Skeletal muscle cell (primary cell): Measurements from ENCODE around the gene SPEM3.
A peak's percentile ranks its signal among the peaks of the same experiment; 100 is the strongest.

Source experiments
- DNase-seq: peaks from one replicate; pipeline ENCODE4 v3.0.0-alpha.2; 2010; ENCODE audit warnings: low read depth
- H3K4me3 ChIP-seq: 2 replicates; pipeline ENCODE4 v1.5.1; 2011; ENCODE audit warnings: low read depth, mild to moderate bottlenecking, control low read depth, low read length, moderate library complexity

SPEM3 gene

GRCh38 chr17:7417056-7417655 lies 11.5 kb upstream of the SPEM3 start:
- H3K4me3 ChIP-seq: no peak overlapping the region
- no peak for DNase-seq

- no peak overlapping the region for H3K4me3 ChIP-seq
Observed at GRCh38 chr17:7418472-7419152, 10.0 kb upstream of the SPEM3 start.

GRCh38 chr17:7419819-7420610 lies 8.6 kb upstream of the SPEM3 start, which contains the start of gene SPEM1:
Gene SPEM1 (plus strand): TSS chr17:7420324. CDS start chr17:7420385, 61 bp downstream.
- DNase-seq: no peak
- no peak within 1 kb of the TSS for H3K4me3 ChIP-seq

More at GRCh38 chr17:7418472-7419152, 10.0 kb upstream of the SPEM3 start:
- DNase-seq: no peak

- H3K4me3 ChIP-seq: no peak overlapping the region
- DNase-seq: no peak
Observed at GRCh38 chr17:7421186-7421585, 7.5 kb upstream of the SPEM3 start.

GRCh38 chr17:7423679-7424078 lies 5.0 kb upstream of the SPEM3 start:
- DNase-seq: no peak

GRCh38 chr17:7425316-7425715 lies 3.3 kb upstream of the SPEM3 start, which contains the start of gene SPEM2:
Gene SPEM2 (plus strand): TSS chr17:7425616. CDS start chr17:7425689, 73 bp downstream.
- no peak within 1 kb of the TSS for H3K4me3 ChIP-seq
- no peak for DNase-seq

More at GRCh38 chr17:7423679-7424078, 5.0 kb upstream of the SPEM3 start:
- no peak overlapping the region for H3K4me3 ChIP-seq

DNA sequence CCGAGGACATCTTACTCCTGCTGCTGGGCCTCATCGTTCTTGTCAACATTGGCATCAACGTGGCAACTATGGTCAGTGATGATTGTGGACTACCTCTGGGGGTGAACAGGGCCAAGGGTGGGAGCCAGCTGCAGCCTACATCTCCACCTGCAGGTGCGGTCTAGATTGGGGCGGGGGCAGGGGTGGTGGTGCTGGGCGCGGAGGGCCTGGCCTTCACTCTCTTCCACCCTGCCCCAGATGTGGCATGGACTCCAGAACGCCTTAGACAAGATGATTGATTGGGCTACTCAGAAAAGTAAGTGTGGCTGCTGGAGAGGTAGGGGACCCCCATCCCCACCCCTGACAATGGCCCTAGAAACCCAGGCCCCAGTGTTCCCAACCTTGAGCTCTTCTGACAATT lies 2.9 kb upstream of the SPEM3 start:
- no peak for DNase-seq
- H3K4me3 ChIP-seq: no peak overlapping the region

DNA sequence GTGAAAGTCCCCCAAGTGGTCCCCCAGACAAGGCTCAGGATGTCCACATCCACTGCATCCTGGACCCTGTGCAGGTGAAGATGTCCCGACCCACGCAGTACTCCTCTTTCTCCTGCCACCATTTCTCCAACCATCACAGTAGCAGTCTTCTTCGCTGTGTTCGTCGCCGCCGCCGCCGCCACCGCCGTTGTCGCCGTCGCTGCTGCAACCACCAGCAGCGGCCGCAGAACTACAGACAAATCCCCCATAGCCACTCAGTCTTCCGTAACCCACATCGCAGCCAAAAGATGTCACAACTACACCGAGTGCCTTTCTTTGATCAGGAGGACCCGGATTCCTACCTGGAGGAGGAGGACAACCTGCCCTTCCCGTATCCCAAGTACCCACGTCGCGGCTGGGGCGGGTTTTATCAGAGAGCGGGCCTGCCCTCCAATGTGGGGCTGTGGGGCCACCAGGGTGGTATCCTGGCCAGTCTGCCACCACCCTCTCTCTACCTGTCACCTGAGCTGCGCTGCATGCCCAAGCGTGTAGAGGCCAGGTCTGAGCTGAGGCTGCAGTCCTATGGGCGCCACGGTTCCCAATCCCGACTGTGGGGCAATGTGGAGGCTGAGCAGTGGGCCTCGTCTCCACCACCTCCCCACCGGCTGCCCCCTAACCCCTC lies 2.3 kb upstream of the SPEM3 start:
- H3K4me3 ChIP-seq: no peak overlapping the region
- no peak for DNase-seq

GRCh38 chr17:7426896-7427489 lies 1.7 kb upstream of the SPEM3 start:
- no peak for DNase-seq
- H3K4me3 ChIP-seq: no peak overlapping the region

GRCh38 chr17:7427549-7427948 lies 1.1 kb upstream of the SPEM3 start:
- no peak overlapping the region for H3K4me3 ChIP-seq
- no peak for DNase-seq

DNA sequence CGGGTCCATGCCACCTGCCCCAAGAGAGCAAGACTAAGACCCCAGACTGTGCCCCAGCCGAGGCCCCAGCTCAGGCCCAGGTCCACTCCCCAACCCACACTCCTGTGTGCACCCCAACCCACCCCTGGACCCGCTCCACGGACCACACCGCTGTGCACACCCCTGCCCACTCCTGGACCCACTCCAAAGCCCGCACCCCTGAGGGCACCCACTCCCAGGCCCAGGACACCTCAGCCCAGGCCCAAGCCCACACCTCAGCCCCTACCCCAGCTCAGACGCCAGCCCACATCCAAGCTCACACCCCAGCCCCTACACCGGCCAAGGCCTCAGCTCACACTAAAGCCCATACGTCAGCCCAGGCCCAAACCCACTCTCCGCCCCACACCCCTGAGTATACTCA lies 1.1 kb downstream of the SPEM3 start:
- no peak overlapping the region for H3K4me3 ChIP-seq
- no peak for DNase-seq

DNA sequence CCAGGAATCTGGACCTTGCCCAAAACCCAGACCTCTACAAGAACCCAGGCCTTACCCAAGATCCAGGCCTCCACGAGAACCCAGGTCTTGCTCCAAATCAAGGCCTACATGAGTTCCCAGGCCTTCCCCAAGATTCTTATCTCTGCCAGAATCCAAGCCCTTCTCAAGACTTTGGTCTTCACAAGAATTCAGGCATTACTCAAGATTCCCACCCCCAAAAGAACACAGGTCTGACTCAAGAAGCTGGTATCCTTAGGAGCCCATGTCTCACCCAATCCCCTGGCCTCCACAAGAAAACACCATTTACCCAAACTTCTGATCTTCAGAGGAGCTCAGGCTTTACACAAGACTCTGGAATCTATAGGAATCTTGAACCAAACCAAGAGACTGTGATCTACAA lies 2.6 kb downstream of the SPEM3 start:
- no peak overlapping the region for H3K4me3 ChIP-seq
- DNase-seq: no peak

GRCh38 chr17:7432296-7432695 lies 3.6 kb downstream of the SPEM3 start:
- no peak overlapping the region for H3K4me3 ChIP-seq
- DNase-seq: no peak

- H3K4me3 ChIP-seq: peak overlapping the region; percentile 61
- no peak for DNase-seq
Observed at GRCh38 chr17:7435676-7436555, 7.3 kb downstream of the SPEM3 start.

GRCh38 chr17:7436556-7437368 lies 8.1 kb downstream of the SPEM3 start:
- peak overlapping the region; percentile 61 for H3K4me3 ChIP-seq
- no peak for DNase-seq

- peak overlapping the region; percentile 61 for H3K4me3 ChIP-seq
- DNase-seq: no peak
Observed at GRCh38 chr17:7437369-7437863, 8.8 kb downstream of the SPEM3 start.

- peak overlapping the region; percentile 61 for H3K4me3 ChIP-seq
Observed at GRCh38 chr17:7437950-7438614, 9.4 kb downstream of the SPEM3 start.

More at GRCh38 chr17:7437950-7438614, 9.4 kb downstream of the SPEM3 start:
- no peak for DNase-seq
